ENCODE data around the gene MMAB. TPM values are rescaled to one million over a fixed set of nuclear protein-coding genes. Genes with fewer than 3 reads are reported as not detected.
"Not testable (repeated sequence)": the region's sequence is repeated elsewhere in the genome, so short reads cannot be mapped to it uniquely, and the experiment has no call there.

MMAB gene
- total RNA-seq, 1 experiment from 2014 or later = 34.9 TPM

- TF ChIP-seq SIN3A (IDR thresholded peaks at IDR 0.05; ENCODE audit: low read depth) = no peak
Measured at GRCh38 chr12:109605016-109605415, 31.7 kb upstream of the MMAB start (continued).

GRCh38 chr12:109604132-109604585 lies 30.9 kb upstream of the MMAB start:
- intact Hi-C loops (cut with micrococcal nuclease) = no loop called here
- TF ChIP-seq ZFX (IDR thresholded peaks at IDR 0.05) (no peak), MAX (IDR thresholded peaks at IDR 0.05) (no peak), ZNF274 (IDR thresholded peaks at IDR 0.05; ENCODE audit: low read depth, low read length) (no peak), TCF7L2 (IDR thresholded peaks at IDR 0.05; ENCODE audit: borderline replicate concordance, extremely low read depth, insufficient read depth, insufficient read length) (no peak), FOSL1 (IDR thresholded peaks at IDR 0.05; ENCODE audit: low read depth) (no peak), ELF1 (IDR thresholded peaks at IDR 0.05; ENCODE audit: borderline replicate concordance, low read depth) (no peak), EZH2phosphoT487 (IDR thresholded peaks at IDR 0.05; ENCODE audit: borderline replicate concordance) (no peak), RAD21 (IDR thresholded peaks at IDR 0.05; ENCODE audit: low read depth) (no peak), CBX3 (IDR thresholded peaks at IDR 0.05; ENCODE audit: low read depth) (no peak), YY1 (IDR thresholded peaks at IDR 0.05; ENCODE audit: extremely low read depth, insufficient replicate concordance, low read depth, low read length) (no peak), CEBPB (IDR thresholded peaks at IDR 0.05; ENCODE audit: low read depth) (no peak), SIN3A (IDR thresholded peaks at IDR 0.05; ENCODE audit: low read depth) (no peak)
- no peaks in the 10 kb centered on the region for H3K4me1 ChIP-seq (ENCODE audit: control insufficient read depth in 1 of 2, insufficient read depth in 2 of 2, low read length in 2 of 2)
- H2AFZ ChIP-seq (ENCODE audit: low read depth, low read length, poor library complexity, severe bottlenecking) = no peak overlapping the region
- ChIA-PET RAD21 (ENCODE audit: low non-redundant PET in 1 of 2, low total read pairs in 2 of 2, uncharacterized antibody in 2 of 2, unreplicated experiment in 2 of 2) (no interaction called here), CTCF (no interaction called here), POLR2A (no interaction called here)
- H3K9me3 ChIP-seq (ENCODE audit: control insufficient read depth in 1 of 2, insufficient read depth in 1 of 2, low read depth in 1 of 2, low read length in 2 of 2) = no peaks in the 10 kb centered on the region
- H4K20me1 ChIP-seq (ENCODE audit: insufficient read depth) = no peaks in the 10 kb centered on the region
- no peaks in the 10 kb centered on the region for H3K36me3 ChIP-seq (ENCODE audit: control insufficient read depth in 1 of 2, insufficient read depth in 2 of 2, low read length in 2 of 2)
- no peak overlapping the region for H3K9ac ChIP-seq (ENCODE audit: low read length)
- no TSS peak for BruUV-seq (replicated peaks)
- no peak overlapping the region for H3K27ac ChIP-seq (ENCODE audit: low read depth, low read length)
- no peaks in the 10 kb centered on the region for H3K79me2 ChIP-seq (ENCODE audit: insufficient read depth, low read length)
- no peak overlapping the region for H3K4me2 ChIP-seq (ENCODE audit: low read length)
- H3K4me3 ChIP-seq (replicated peaks in 1 of 2; ENCODE audit: low read depth in 1 of 2, low read length in 2 of 2) = no peak overlapping the region
- H3K27me3 ChIP-seq (ENCODE audit: insufficient read depth, low read length) = no peaks in the 10 kb centered on the region
- DNase-seq (ENCODE audit: low read depth, low spot score) (no peak), ATAC-seq (no peak)
- H3K9me2 ChIP-seq (ENCODE audit: insufficient read depth) = no peaks in the 10 kb centered on the region

- RAD21 ChIA-PET (ENCODE audit: low non-redundant PET in 1 of 2, low total read pairs in 2 of 2, uncharacterized antibody in 2 of 2, unreplicated experiment in 2 of 2); H4K20me1 ChIP-seq (ENCODE audit: insufficient read depth); H3K4me3 ChIP-seq (replicated peaks in 1 of 2; ENCODE audit: low read depth in 1 of 2, low read length in 2 of 2); H3K27me3 ChIP-seq (ENCODE audit: insufficient read depth, low read length); CTCF ChIA-PET; H3K79me2 ChIP-seq (ENCODE audit: insufficient read depth, low read length); BruUV-seq (replicated peaks); H3K27ac ChIP-seq (ENCODE audit: low read depth, low read length); DNase-seq (ENCODE audit: low read depth, low spot score); POLR2A ChIA-PET; intact Hi-C loops (cut with micrococcal nuclease); H3K9ac ChIP-seq (ENCODE audit: low read length); H2AFZ ChIP-seq (ENCODE audit: low read depth, low read length, poor library complexity, severe bottlenecking); ATAC-seq; H3K9me3 ChIP-seq (ENCODE audit: control insufficient read depth in 1 of 2, insufficient read depth in 1 of 2, low read depth in 1 of 2, low read length in 2 of 2); H3K9me2 ChIP-seq (ENCODE audit: insufficient read depth); H3K36me3 ChIP-seq (ENCODE audit: control insufficient read depth in 1 of 2, insufficient read depth in 2 of 2, low read length in 2 of 2); H3K4me2 ChIP-seq (ENCODE audit: low read length): not testable (repeated sequence)
- peaks cover 4 to 11% of the 10 kb centered on the region in 2 experiments for H3K4me1 ChIP-seq (ENCODE audit: control insufficient read depth in 1 of 2, insufficient read depth in 2 of 2, low read length in 2 of 2)
Measured at GRCh38 chr12:109602132-109602531, 28.8 kb upstream of the MMAB start.
